Measurements from ENCODE around the gene MED15.
"Not testable (repeated sequence)": the region's sequence is repeated elsewhere in the genome, so short reads cannot be mapped to it uniquely, and the experiment has no call there.

MED15 gene

GRCh38 chr22:20483771-20484170, 23.6 kb upstream of the MED15 start:
- DNase-seq = no peak

GRCh38 chr22:20484948-20485683, 22.3 kb upstream of the MED15 start:
- no peak for DNase-seq

GRCh38 chr22:20486229-20486628, 21.2 kb upstream of the MED15 start:
- DNase-seq = no peak

GRCh38 chr22:20487715-20488114, 19.7 kb upstream of the MED15 start:
- no peak for DNase-seq

GRCh38 chr22:20488946-20489345, 18.5 kb upstream of the MED15 start:
- DNase-seq = no peak

GRCh38 chr22:20490183-20490940, 17.0 kb upstream of the MED15 start:
- no peak for DNase-seq

GRCh38 chr22:20490941-20491307, 16.5 kb upstream of the MED15 start:
- no peak for DNase-seq

GRCh38 chr22:20491346-20491745, 16.1 kb upstream of the MED15 start:
- no peak for DNase-seq

GRCh38 chr22:20494978-20495860, 12.2 kb upstream of the MED15 start, which contains the start of gene KLHL22:
TSS of gene KLHL22 (minus strand) at chr22:20495795. CDS start at chr22:20489211, 6,584 bp downstream.
- peak; percentile 60 for DNase-seq

GRCh38 chr22:20495861-20496681, 11.3 kb upstream of the MED15 start:
- DNase-seq = peak; percentile 93

- no peak for DNase-seq
These were observed 10.0 kb upstream of the MED15 start for GRCh38 chr22:20497426-20497825.

GRCh38 chr22:20498913-20499312, 8.5 kb upstream of the MED15 start:
- no peak for DNase-seq

- DNase-seq = no peak
These were observed 7.6 kb upstream of the MED15 start for GRCh38 chr22:20499769-20500168.

- no peak for DNase-seq
These were observed 3.6 kb upstream of the MED15 start for GRCh38 chr22:20503816-20504215.

- peak; percentile 37 for DNase-seq
These were observed 3.0 kb upstream of the MED15 start for GRCh38 chr22:20504293-20504922.

GRCh38 chr22:20506543-20507252, 712 bp upstream of the MED15 start:
- DNase-seq = no peak

GRCh38 chr22:20508067-20508755, 801 bp downstream of the MED15 start:
- not testable (repeated sequence) for DNase-seq

GRCh38 chr22:20508815-20509271, 1.4 kb downstream of the MED15 start:
- DNase-seq = no peak

- peak; percentile 82 for DNase-seq
These were observed 2.1 kb downstream of the MED15 start for GRCh38 chr22:20509344-20510047.

All from hematopoietic multipotent progenitor cell treated with erythropoietin and hydrocortisone succinate and interleukin-3 and kit ligand, for 6 days (in vitro differentiated cells).